Adrenal gland (tissue), 12 donors: ENCODE data around the gene ARVCF. TPM values are rescaled to one million over a fixed set of nuclear protein-coding genes. Genes with fewer than 3 reads are reported as not detected.

Source experiments
- DNase-seq, 7 donors: peaks; one replicate each; pipeline ENCODE4 v3.0.0-alpha.2; 2019 to 2020
- H3K27ac ChIP-seq, 5 donors: fragments of 200-600 bp; sonication (generic) in 4 of 5; 1 replicate in 3 of 5; 2 replicates in 2 of 5; pipeline versions ENCODE4 v1.5.1 to v1.8.0; 2016 to 2020; ENCODE audit warnings: mild to moderate bottlenecking in 1 of 5
- H3K27me3 ChIP-seq: fragments of 200-600 bp; 2 replicates; pipeline ENCODE4 v1.8.0; 2021
- H3K36me3 ChIP-seq, 2 donors: fragments of 200-600 bp; replicated peaks in 1 of 2; 1 replicate in 1 of 2; 2 replicates in 1 of 2; pipeline versions ENCODE4 v1.5.1 to v1.8.0; 2018 to 2022
- H3K4me1 ChIP-seq, 2 donors: fragments of 200-600 bp; replicated peaks in 1 of 2; 1 replicate in 1 of 2; 2 replicates in 1 of 2; pipeline versions ENCODE4 v1.5.1 to v1.8.0; 2018 to 2021
- H3K4me3 ChIP-seq, 4 donors: fragments of 200-600 bp; sonication (generic) in 3 of 4; one replicate each; pipeline ENCODE4 v1.5.1; 2016 to 2018
- H3K9me3 ChIP-seq, 3 donors: fragments of 200-600 bp; sonication (generic) in 1 of 3; replicated peaks in 1 of 3; 1 replicate in 2 of 3; 2 replicates in 1 of 3; pipeline versions ENCODE4 v1.5.1 to v1.8.0; 2016 to 2021
- CTCF ChIP-seq, 6 experiments: fragments of 450-650 bp in 4 of 6; fragments of 200-600 bp in 2 of 6; sonication (generic) in 1 of 6; IDR thresholded peaks; 1 replicate in 5 of 6; 2 replicates in 1 of 6; pipeline versions ENCODE4 v1.5.1 to v1.8.0; 2016 to 2021; ENCODE audit warnings: antibody characterized with exemption in 6 of 6, mild to moderate bottlenecking in 2 of 6, moderate library complexity in 1 of 6
- POLR2A ChIP-seq, 2 donors: fragments of 450-650 bp; IDR thresholded peaks; one replicate each; pipeline ENCODE4 v1.6.1; 2017; ENCODE audit warnings: antibody characterized with exemption in 2 of 2, mild to moderate bottlenecking in 2 of 2, moderate library complexity in 1 of 2
- WGBS, 4 donors: extraction: QIAGEN DNeasy Blood & Tissue Kit in 2 of 4; methylation state at CpG; one replicate each; pipeline versions ENCODE4 v1.1.5 to v1.1.7; 2013 to 2017; 5-methylcytosine and 5-hydroxymethylcytosine counted together
- intact Hi-C, 2 donors: fragments of 100-400 bp; cut with DNase I; formaldehyde crosslinking; loops; one replicate each; pipeline versions ENCODE4 v1.14.1 to v1.15.0; 2022 to 2023
- polyA plus RNA-seq, 3 donors: library from polyadenylated mRNA; stranded (reverse); fragments of 200-250 nt in 2 of 3; fragments of 350-450 nt in 1 of 3; fragmentation: Illumina TruSeq in 1 of 3; extraction: RNeasy Lipid Tissue Mini Kit (QIAGEN cat#74804) in 1 of 3; gene quantifications; one replicate each; pipeline ENCODE4 v1.2.3, GENCODE V29; 2013 to 2014
- total RNA-seq, 9 donors: library from RNA; depleted of rRNA in 4 of 9; stranded (reverse); fragments of >200 nt in 4 of 9; fragments of 120-200 nt in 1 of 9; fragmentation: NEBNext Ultra II Directional in 1 of 9; extraction: Animal tissue kit (Norgen Biotek cat#: 25700) in 1 of 9; gene quantifications; one replicate each; pipeline versions ENCODE4 v1.1.0 to v1.2.4, GENCODE V29; 2013 to 2023
- donor health status: healthy with polysubstance abuse.
- donor health status: Bipolar disorder and iron deficiency.
- donor health status: DM: yes; HTN: yes; CAD: no.
- donor health status: DM: no; HTN: no; CAD: no.
- donor health status: DM: no; HTN: no; CAD: no.
- donor health status: DM: yes; HTN: yes; CAD: no.

Gene ARVCF
- total and polyA plus RNA-seq, 12 donors: 1.2 to 74.8 (median 18.6) TPM

- no peak for TF ChIP-seq POLR2A (IDR thresholded peaks at IDR 0.05)
- no peak for TF ChIP-seq CTCF (IDR thresholded peaks at IDR 0.05)
- WGBS, 4 donors: 94 to 98% (median 94%) methylated on average over 9 to 26 of the region's 26 CpGs
- Histone ChIP-seq H3K27ac (no peak overlapping the region), H3K27me3 (no peaks in the 10 kb centered on the region), H3K4me3 (no peak overlapping the region), H3K4me1 (no peaks in the 10 kb centered on the region), H3K9me3 (no peaks in the 10 kb centered on the region), H3K36me3 (peaks cover 0 to 32% of the 10 kb centered on the region in 2 donors)
- intact Hi-C loops: no loop called here
- DNase-seq: no peak
Measured at GRCh38 chr22:20043057-20043996, 26.7 kb upstream of the ARVCF start.

- Histone ChIP-seq H3K27ac (no peak overlapping the region), H3K4me1 (no peaks in the 10 kb centered on the region), H3K4me3 (no peak overlapping the region), H3K27me3 (no peaks in the 10 kb centered on the region), H3K9me3 (no peaks in the 10 kb centered on the region), H3K36me3 (peaks cover 0 to 36% of the 10 kb centered on the region in 2 donors)
- TF ChIP-seq POLR2A (IDR thresholded peaks at IDR 0.05): no peak
- TF ChIP-seq CTCF (IDR thresholded peaks at IDR 0.05): no peak
- no peak for DNase-seq
- WGBS, 4 donors: 91 to 97% (median 92%) methylated on average over 5 to 7 of the region's 7 CpGs
- intact Hi-C loops: no loop called here
Measured at GRCh38 chr22:20040327-20041200, 23.9 kb upstream of the ARVCF start.

- no peak overlapping the region for H3K4me3 ChIP-seq
- no peaks in the 10 kb centered on the region for H3K27me3 ChIP-seq
- H3K27ac ChIP-seq: no peak overlapping the region
- no peaks in the 10 kb centered on the region for H3K9me3 ChIP-seq
- no peaks in the 10 kb centered on the region for H3K4me1 ChIP-seq
- intact Hi-C loops: no loop called here
- no peak for DNase-seq
- TF ChIP-seq POLR2A (IDR thresholded peaks at IDR 0.05): no peak
- no peak for TF ChIP-seq CTCF (IDR thresholded peaks at IDR 0.05)
- peaks cover 0 to 36% of the 10 kb centered on the region in 2 donors for H3K36me3 ChIP-seq
- 89 to 97% (median 94%) methylated on average over 6 to 9 of the region's 9 CpGs for WGBS, 4 donors
Measured at GRCh38 chr22:20039683-20040325, 23.2 kb upstream of the ARVCF start.

GRCh38 chr22:20038574-20038973 is 22.0 kb upstream of the ARVCF start:
- intact Hi-C loops: no loop called here
- H3K4me1 ChIP-seq: peaks cover 2 to 7% of the 10 kb centered on the region in 2 donors
- WGBS, 4 donors: 87 to 96% (median 93%) methylated on average over 4 to 7 of the region's 7 CpGs

More at GRCh38 chr22:20038574-20038973, 22.0 kb upstream of the ARVCF start:
- Histone ChIP-seq H3K27ac (no peak overlapping the region), H3K27me3 (no peaks in the 10 kb centered on the region), H3K9me3 (no peaks in the 10 kb centered on the region), H3K36me3 (peaks cover 0 to 26% of the 10 kb centered on the region in 2 donors), H3K4me3 (no peak overlapping the region)
- no peak for DNase-seq
- TF ChIP-seq POLR2A (IDR thresholded peaks at IDR 0.05): no peak
- no peak for TF ChIP-seq CTCF (IDR thresholded peaks at IDR 0.05)
